Loucy (cell line): Measurements from ENCODE around the gene OR8D1.
A peak's percentile ranks its signal among the peaks of the same experiment; 100 is the strongest.

Source experiments
- H2AFZ ChIP-seq: fragments of 200-600 bp; sonication (generic); 2 replicates; pipeline ENCODE4 v1.6.0; 2016; ENCODE audit warnings: antibody characterized with exemption, mild to moderate bottlenecking, low read length, moderate library complexity
- H3F3A ChIP-seq: fragments of 200-600 bp; 2 replicates; pipeline ENCODE4 v1.6.0; 2016; ENCODE audit warnings: antibody characterized with exemption, low read depth, mild to moderate bottlenecking
- H3K27me3 ChIP-seq: fragments of 200-600 bp; sonication (generic); 2 replicates; pipeline ENCODE4 v1.6.1; 2014; ENCODE audit warnings: low read length, mild to moderate bottlenecking; ENCODE audit not compliant: insufficient read depth, poor library complexity, severe bottlenecking
- H3K36me3 ChIP-seq: fragments of 200-600 bp; sonication (generic); 2 replicates; pipeline ENCODE4 v1.6.1; 2016; ENCODE audit warnings: low read length; ENCODE audit not compliant: insufficient read depth
- H3K4me1 ChIP-seq: fragments of 200-600 bp; sonication (generic); 2 replicates; pipeline ENCODE4 v1.5.1; 2014; ENCODE audit warnings: low read length, mild to moderate bottlenecking; ENCODE audit not compliant: insufficient read depth, poor library complexity, severe bottlenecking
- H3K4me2 ChIP-seq: fragments of 200-600 bp; sonication (generic); 2 replicates; pipeline ENCODE4 v1.6.0; 2014; ENCODE audit warnings: antibody characterized with exemption, low read length, low read depth, mild to moderate bottlenecking; ENCODE audit not compliant: poor library complexity, severe bottlenecking
- H3K4me3 ChIP-seq: fragments of 200-600 bp; sonication (generic); 2 replicates; pipeline ENCODE4 v1.5.1; 2014; ENCODE audit warnings: low read length, mild to moderate bottlenecking, mixed read lengths; ENCODE audit not compliant: poor library complexity, severe bottlenecking
- H3K79me2 ChIP-seq: fragments of 200-600 bp; sonication (generic); 2 replicates; pipeline ENCODE4 v1.6.1; 2014; ENCODE audit warnings: low read length; ENCODE audit not compliant: insufficient read depth
- H3K9ac ChIP-seq: fragments of 200-600 bp; sonication (generic); 2 replicates; pipeline ENCODE4 v1.6.0; 2014; ENCODE audit warnings: mild to moderate bottlenecking, low read depth, low read length, moderate library complexity; ENCODE audit not compliant: poor library complexity, severe bottlenecking
- H3K9me2 ChIP-seq: fragments of 200-600 bp; sonication (generic); replicated peaks from 2 replicates; pipeline ENCODE4 v1.6.1; 2016; ENCODE audit warnings: low read depth, low read length, mixed read lengths
- H3K9me3 ChIP-seq: fragments of 200-600 bp; sonication (generic); 2 replicates; pipeline ENCODE4 v1.6.1; 2014; ENCODE audit warnings: mild to moderate bottlenecking, antibody characterized with exemption, low read length, low read depth; ENCODE audit not compliant: insufficient read depth
- H4K20me1 ChIP-seq: fragments of 200-600 bp; sonication (generic); 2 replicates; pipeline ENCODE4 v1.6.0; 2014; ENCODE audit warnings: antibody characterized with exemption, low read length, mild to moderate bottlenecking; ENCODE audit not compliant: insufficient read depth, poor library complexity, severe bottlenecking
- EZH2phosphoT487 ChIP-seq: fragments of 200-600 bp; IDR thresholded peaks from 2 replicates; pipeline ENCODE4 v1.6.1; 2018; ENCODE audit warnings: antibody characterized with exemption, mild to moderate bottlenecking, moderate library complexity, borderline replicate concordance
- TF ChIP-seq, protein P1 (sequence below): fragments of 200-600 bp; sonication (generic); conservative IDR thresholded peaks from 2 replicates; pipeline ENCODE4 v1.5.1; 2014; ENCODE audit warnings: mild to moderate bottlenecking, antibody characterized with exemption, low read length

Gene OR8D1

GRCh38 chr11:124331873-124332272, 18.1 kb upstream of the OR8D1 start:
- no peaks in the 10 kb centered on the region for H4K20me1 ChIP-seq
- TF ChIP-seq EZH2phosphoT487: no peak
- TF ChIP-seq, protein P1, sequence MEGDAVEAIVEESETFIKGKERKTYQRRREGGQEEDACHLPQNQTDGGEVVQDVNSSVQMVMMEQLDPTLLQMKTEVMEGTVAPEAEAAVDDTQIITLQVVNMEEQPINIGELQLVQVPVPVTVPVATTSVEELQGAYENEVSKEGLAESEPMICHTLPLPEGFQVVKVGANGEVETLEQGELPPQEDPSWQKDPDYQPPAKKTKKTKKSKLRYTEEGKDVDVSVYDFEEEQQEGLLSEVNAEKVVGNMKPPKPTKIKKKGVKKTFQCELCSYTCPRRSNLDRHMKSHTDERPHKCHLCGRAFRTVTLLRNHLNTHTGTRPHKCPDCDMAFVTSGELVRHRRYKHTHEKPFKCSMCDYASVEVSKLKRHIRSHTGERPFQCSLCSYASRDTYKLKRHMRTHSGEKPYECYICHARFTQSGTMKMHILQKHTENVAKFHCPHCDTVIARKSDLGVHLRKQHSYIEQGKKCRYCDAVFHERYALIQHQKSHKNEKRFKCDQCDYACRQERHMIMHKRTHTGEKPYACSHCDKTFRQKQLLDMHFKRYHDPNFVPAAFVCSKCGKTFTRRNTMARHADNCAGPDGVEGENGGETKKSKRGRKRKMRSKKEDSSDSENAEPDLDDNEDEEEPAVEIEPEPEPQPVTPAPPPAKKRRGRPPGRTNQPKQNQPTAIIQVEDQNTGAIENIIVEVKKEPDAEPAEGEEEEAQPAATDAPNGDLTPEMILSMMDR: no peak
- no peaks in the 10 kb centered on the region for H3K9me2 ChIP-seq
- no peak overlapping the region for H3K4me2 ChIP-seq
- H3K27me3 ChIP-seq: no peaks in the 10 kb centered on the region
- H3K79me2 ChIP-seq: no peaks in the 10 kb centered on the region
- no peak overlapping the region for H3K4me3 ChIP-seq
- H2AFZ ChIP-seq: no peak overlapping the region
- H3F3A ChIP-seq: no peaks in the 10 kb centered on the region
- no peaks in the 10 kb centered on the region for H3K4me1 ChIP-seq
- no peaks in the 10 kb centered on the region for H3K9me3 ChIP-seq
- H3K9ac ChIP-seq: no peak overlapping the region
- no peaks in the 10 kb centered on the region for H3K36me3 ChIP-seq

- H4K20me1 ChIP-seq: no peaks in the 10 kb centered on the region
- H3K9me2 ChIP-seq: no peaks in the 10 kb centered on the region
- H3F3A ChIP-seq: no peaks in the 10 kb centered on the region
- H3K4me1 ChIP-seq: no peaks in the 10 kb centered on the region
- no peak overlapping the region for H3K9ac ChIP-seq
- no peak overlapping the region for H3K4me3 ChIP-seq
- no peaks in the 10 kb centered on the region for H3K9me3 ChIP-seq
- no peaks in the 10 kb centered on the region for H3K27me3 ChIP-seq
- TF ChIP-seq EZH2phosphoT487: no peak
- TF ChIP-seq, protein P1: peak; percentile 30; the same call in 1 of the 2 replicates
- no peaks in the 10 kb centered on the region for H3K79me2 ChIP-seq
- H3K36me3 ChIP-seq: no peaks in the 10 kb centered on the region
- no peak overlapping the region for H3K4me2 ChIP-seq
- H2AFZ ChIP-seq: no peak overlapping the region
Observed at GRCh38 chr11:124329787-124330478, 16.2 kb upstream of the OR8D1 start.

GRCh38 chr11:124327775-124328174, 14.0 kb upstream of the OR8D1 start:
- no peaks in the 10 kb centered on the region for H3K36me3 ChIP-seq
- TF ChIP-seq, protein P1: no peak
- no peak for TF ChIP-seq EZH2phosphoT487

More at GRCh38 chr11:124327775-124328174, 14.0 kb upstream of the OR8D1 start:
- H3K4me1 ChIP-seq: no peaks in the 10 kb centered on the region
- no peak overlapping the region for H3K4me3 ChIP-seq
- no peak overlapping the region for H3K4me2 ChIP-seq
- no peaks in the 10 kb centered on the region for H4K20me1 ChIP-seq
- H3F3A ChIP-seq: no peaks in the 10 kb centered on the region
- H3K79me2 ChIP-seq: no peaks in the 10 kb centered on the region
- H2AFZ ChIP-seq: no peak overlapping the region
- H3K9me2 ChIP-seq: no peaks in the 10 kb centered on the region
- H3K9ac ChIP-seq: no peak overlapping the region
- no peaks in the 10 kb centered on the region for H3K9me3 ChIP-seq
- no peaks in the 10 kb centered on the region for H3K27me3 ChIP-seq
